Uterus (tissue), 2 donors: ENCODE results near the gene SCN3A.

Source experiments
- POLR2A ChIP-seq, 2 donors: fragments of 450-650 bp; IDR thresholded peaks; one replicate each; pipeline ENCODE4 v1.6.1; 2016; ENCODE audit warnings: antibody characterized with exemption in 2 of 2, mild to moderate bottlenecking in 1 of 2, moderate library complexity in 1 of 2
- TF ChIP-seq, protein P1 (sequence below), 4 experiments: fragments of 200-600 bp in 2 of 4; fragments of 450-650 bp in 2 of 4; sonication (generic) in 2 of 4; IDR thresholded peaks; one replicate each; pipeline ENCODE4 v1.5.1; 2016 to 2019; ENCODE audit warnings: antibody characterized with exemption in 4 of 4, mild to moderate bottlenecking in 2 of 4, moderate library complexity in 1 of 4

DNA sequence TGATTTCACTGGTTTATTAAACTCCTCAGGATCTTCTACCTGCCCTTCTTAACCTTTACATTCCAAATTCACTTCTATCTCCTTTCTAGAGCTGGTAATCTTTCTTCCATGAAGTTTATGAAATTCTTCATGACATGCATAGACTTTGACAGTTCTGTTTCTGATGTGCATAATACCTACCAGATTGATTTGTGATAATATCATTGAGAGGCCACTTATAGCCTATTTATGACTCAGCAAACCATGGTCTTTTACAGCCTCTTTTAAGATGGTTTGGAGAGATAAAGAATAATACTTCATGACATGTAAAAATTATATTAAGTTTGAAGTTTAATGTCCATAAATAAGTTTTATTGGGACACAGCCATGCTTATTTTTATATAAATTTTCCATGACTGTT, 49.3 kb upstream of the SCN3A start:
- TF ChIP-seq, protein P1, sequence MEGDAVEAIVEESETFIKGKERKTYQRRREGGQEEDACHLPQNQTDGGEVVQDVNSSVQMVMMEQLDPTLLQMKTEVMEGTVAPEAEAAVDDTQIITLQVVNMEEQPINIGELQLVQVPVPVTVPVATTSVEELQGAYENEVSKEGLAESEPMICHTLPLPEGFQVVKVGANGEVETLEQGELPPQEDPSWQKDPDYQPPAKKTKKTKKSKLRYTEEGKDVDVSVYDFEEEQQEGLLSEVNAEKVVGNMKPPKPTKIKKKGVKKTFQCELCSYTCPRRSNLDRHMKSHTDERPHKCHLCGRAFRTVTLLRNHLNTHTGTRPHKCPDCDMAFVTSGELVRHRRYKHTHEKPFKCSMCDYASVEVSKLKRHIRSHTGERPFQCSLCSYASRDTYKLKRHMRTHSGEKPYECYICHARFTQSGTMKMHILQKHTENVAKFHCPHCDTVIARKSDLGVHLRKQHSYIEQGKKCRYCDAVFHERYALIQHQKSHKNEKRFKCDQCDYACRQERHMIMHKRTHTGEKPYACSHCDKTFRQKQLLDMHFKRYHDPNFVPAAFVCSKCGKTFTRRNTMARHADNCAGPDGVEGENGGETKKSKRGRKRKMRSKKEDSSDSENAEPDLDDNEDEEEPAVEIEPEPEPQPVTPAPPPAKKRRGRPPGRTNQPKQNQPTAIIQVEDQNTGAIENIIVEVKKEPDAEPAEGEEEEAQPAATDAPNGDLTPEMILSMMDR (IDR thresholded peaks at IDR 0.05): no peak
- no peak for TF ChIP-seq POLR2A (IDR thresholded peaks at IDR 0.05)
